A549 (cell line): ENCODE measurements around the gene CLP1. TPM values are rescaled to one million over a fixed set of nuclear protein-coding genes. Genes with fewer than 3 reads are reported as not detected.
"Not testable (repeated sequence)": the region's sequence is repeated elsewhere in the genome, so short reads cannot be mapped to it uniquely, and the experiment has no call there.

Source experiments
- ATAC-seq, 2 experiments: fragments of 200-7000 bp in 1 of 2; fragments of >200 bp in 1 of 2; cut with Nextera tagmentation in 1 of 2; cut with Tn5 transposase in 1 of 2; 3 replicates each; pipeline versions ENCODE4 v1.8.0 to v1.9.1; 2018 to 2020; ENCODE audit warnings: mild to moderate bottlenecking in 1 of 2, moderate library complexity in 1 of 2
- CTCF ChIA-PET: fragments of 300-600 bp; sonication (Branson Sonifier 250); formaldehyde crosslinking; extraction: SDS; loops from one replicate; lab custom pipeline; 2021; ENCODE audit warnings: antibody characterized with exemption, inconsistent platforms; lab: Yijun Ruan, JAX
- POLR2A ChIA-PET: fragments of 350-600 bp; formaldehyde crosslinking; extraction: SDS; loops from one replicate; lab custom pipeline; 2021; ENCODE audit warnings: antibody characterized with exemption, inconsistent platforms; lab: Yijun Ruan, JAX
- DNase-seq, 2 experiments: peaks; one replicate each; pipeline versions ENCODE4 v3.0.0 to v3.0.0-alpha.2; 2011 to 2016; ENCODE audit warnings: low read depth in 1 of 2, low spot score in 1 of 2
- FAIRE-seq: peaks from 2 replicates; lab custom pipeline; 2011; peaks lifted over from hg19 to GRCh38; lab: Jason Lieb, UNC
- H3K27ac ChIP-seq, 2 experiments: fragments of >200 bp; sonication (Bioruptor Twin); formaldehyde crosslinking; 3 replicates each; pipeline ENCODE4 v1.5.1; 2016 to 2017
- H3K4me1 ChIP-seq: fragments of >200 bp; sonication (Bioruptor Twin); formaldehyde crosslinking; 3 replicates; pipeline ENCODE4 v1.6.1; 2016
- H3K4me2 ChIP-seq: fragments of >200 bp; sonication (Bioruptor Twin); formaldehyde crosslinking; 3 replicates; pipeline ENCODE4 v1.6.1; 2016
- H3K4me3 ChIP-seq: fragments of >200 bp; sonication (Bioruptor Twin); formaldehyde crosslinking; 3 replicates; pipeline ENCODE4 v1.5.1; 2016
- H3K9me3 ChIP-seq: fragments of >200 bp; sonication (Bioruptor Twin); formaldehyde crosslinking; 3 replicates; pipeline ENCODE4 v1.6.1; 2016
- BHLHE40 ChIP-seq: IDR thresholded peaks from 2 replicates; pipeline ENCODE4 v1.6.1; 2012; ENCODE audit warnings: low read depth, low read length, inconsistent platforms
- CHD4 ChIP-seq: fragments of 200-600 bp; sonication (generic); IDR thresholded peaks from 2 replicates; pipeline ENCODE4 v1.6.1; 2016; ENCODE audit warnings: antibody characterized with exemption, mild to moderate bottlenecking, borderline replicate concordance
- EHF ChIP-seq: fragments of 250-450 bp; sonication (Bioruptor Pico); IDR thresholded peaks from 2 replicates; pipeline ENCODE4 v1.5.0; 2020; ENCODE audit warnings: mild to moderate bottlenecking
- EHMT2 ChIP-seq: fragments of 200-600 bp; sonication (generic); IDR thresholded peaks from 2 replicates; pipeline ENCODE4 v1.6.1; 2016; ENCODE audit warnings: antibody characterized with exemption, low read depth, mild to moderate bottlenecking, moderate library complexity
- HEYL ChIP-seq: fragments of 250-450 bp; sonication (Bioruptor Pico); IDR thresholded peaks from 2 replicates; pipeline ENCODE4 v1.8.0; 2021; ENCODE audit warnings: mild to moderate bottlenecking, moderate library complexity
- HOXA7 ChIP-seq: fragments of 250-450 bp; sonication (Bioruptor Pico); IDR thresholded peaks from 2 replicates; pipeline ENCODE4 v1.5.0; 2020; ENCODE audit warnings: mild to moderate bottlenecking, moderate library complexity
- HOXB13 ChIP-seq: fragments of 250-450 bp; sonication (Bioruptor Pico); IDR thresholded peaks from 2 replicates; pipeline ENCODE4 v1.5.0; 2020; ENCODE audit warnings: low read depth, mild to moderate bottlenecking, moderate library complexity
- JUN ChIP-seq, 2 experiments: fragments of >200 bp; sonication (Bioruptor Twin); formaldehyde crosslinking; IDR thresholded peaks; 2 replicates in 1 of 2; 3 replicates in 1 of 2; pipeline ENCODE4 v1.6.1; 2016 to 2017
- NPAS2 ChIP-seq: fragments of 250-450 bp; sonication (Bioruptor Pico); IDR thresholded peaks from 2 replicates; pipeline ENCODE4 v1.8.0; 2022; ENCODE audit warnings: mild to moderate bottlenecking, moderate library complexity, borderline replicate concordance
- PBX3 ChIP-seq: IDR thresholded peaks from 2 replicates; pipeline ENCODE4 v1.6.1; 2012
- POLR2A ChIP-seq: IDR thresholded peaks from 2 replicates; pipeline ENCODE4 v1.6.1; 2012; ENCODE audit warnings: mild to moderate bottlenecking, low read length
- RAD21 ChIP-seq, 2 experiments: fragments of >200 bp in 1 of 2; sonication (Bioruptor Twin) in 1 of 2; formaldehyde crosslinking in 1 of 2; IDR thresholded peaks in 1 of 2; conservative IDR thresholded peaks in 1 of 2; 2 replicates in 1 of 2; 3 replicates in 1 of 2; pipeline ENCODE4 v1.6.1; 2012 to 2018; ENCODE audit warnings: inconsistent platforms in 1 of 2
- RCOR1 ChIP-seq: fragments of 150-350 bp; IDR thresholded peaks from 2 replicates; pipeline ENCODE4 v1.6.1; 2014; ENCODE audit warnings: antibody characterized with exemption, low read length, low read depth
- SREBF2 ChIP-seq: fragments of 450-650 bp; IDR thresholded peaks from 2 replicates; pipeline ENCODE4 v1.6.1; 2014; ENCODE audit warnings: mild to moderate bottlenecking, moderate library complexity
- TFCP2L1 ChIP-seq: fragments of 250-450 bp; sonication (Bioruptor Pico); IDR thresholded peaks from 2 replicates; pipeline ENCODE4 v1.5.0; 2021; ENCODE audit warnings: mild to moderate bottlenecking
- USF2 ChIP-seq: fragments of 450-650 bp; IDR thresholded peaks from 2 replicates; pipeline ENCODE4 v1.6.1; 2014; ENCODE audit warnings: antibody characterized with exemption
- WGBS: methylation state at CpG from one replicate; pipeline ENCODE4 v1.1.6; 2017; ENCODE audit errors: missing lambda C conversion rate; 5-methylcytosine and 5-hydroxymethylcytosine counted together
- polyA plus RNA-seq, 4 experiments: library from polyadenylated mRNA; depleted of rRNA in 3 of 4; stranded (reverse); fragments of >200 nt; fragmentation: RNase III in 1 of 4; extraction: RNeasy Plus Mini Kit Qiagen cat#74134 plus additional on column Dnase treatment in 1 of 4; gene quantifications; 2 replicates in 3 of 4; 3 replicates in 1 of 4; pipeline ENCODE4 v1.2.3, GENCODE V29; 2011 to 2017
- TF ChIP-seq, protein P1 (sequence below): fragments of 200-600 bp; sonication (generic); IDR thresholded peaks from 2 replicates; pipeline ENCODE4 v1.6.1; 2016; ENCODE audit warnings: antibody characterized with exemption, mild to moderate bottlenecking, moderate library complexity
- TF ChIP-seq, protein P2 (sequence below): fragments of 250-450 bp; sonication (Bioruptor Pico); IDR thresholded peaks from 2 replicates; pipeline ENCODE4 v1.5.0; 2021; ENCODE audit warnings: mild to moderate bottlenecking, moderate library complexity, borderline replicate concordance
- TF ChIP-seq, protein P3 (sequence below): IDR thresholded peaks from 2 replicates; pipeline ENCODE4 v1.6.1; 2012; ENCODE audit warnings: low read depth, borderline replicate concordance

CLP1 gene
- polyA plus RNA-seq, 2 of the 4 experiments (the other 2 are of a cell fraction) = 22.8 to 31.8 TPM

DNA sequence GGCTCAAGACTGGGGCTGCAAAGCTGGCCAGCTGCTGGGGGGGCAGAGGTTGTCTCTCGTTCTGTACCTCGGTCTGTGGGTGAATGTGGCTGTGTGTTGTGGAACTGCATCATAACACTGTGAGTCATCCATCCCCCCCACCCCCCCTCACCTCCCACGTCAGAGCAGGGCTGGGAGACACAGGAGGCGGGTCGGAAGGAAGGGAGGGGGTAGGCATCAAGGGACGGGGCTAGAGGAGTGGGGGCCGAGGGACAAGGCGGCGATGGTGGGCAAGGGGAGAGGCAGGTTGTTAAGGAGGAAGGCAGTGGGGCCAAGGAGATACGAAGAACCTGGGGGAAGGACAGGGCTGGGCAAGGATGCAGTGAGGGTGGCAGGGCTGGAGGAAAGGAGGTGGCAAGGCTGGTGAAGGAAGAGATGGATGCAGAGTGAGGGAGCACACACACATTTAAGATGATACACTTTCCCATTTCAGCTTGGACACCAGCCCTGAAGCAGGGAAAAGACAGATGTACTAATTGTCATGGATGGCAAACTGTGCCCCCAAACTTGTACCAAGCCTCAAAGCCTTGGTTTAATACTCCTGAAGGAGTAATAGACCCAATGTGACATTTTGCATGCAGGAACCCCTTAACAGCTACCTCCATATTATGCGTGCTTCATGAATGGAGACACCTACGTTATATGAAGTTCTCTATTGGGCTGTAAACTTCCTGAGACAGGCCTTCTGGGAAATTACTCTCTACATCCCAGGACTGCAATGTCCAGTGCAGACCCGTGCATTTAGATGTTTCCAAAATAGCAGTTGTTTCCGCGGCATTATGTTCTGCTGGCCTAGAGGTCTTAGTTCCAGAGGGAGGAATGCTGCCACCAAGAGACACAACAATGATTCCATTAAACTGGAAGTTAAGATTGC, 7.5 kb upstream of the CLP1 start, which contains the start of gene YPEL4 (continued):
- TF ChIP-seq, protein P1, sequence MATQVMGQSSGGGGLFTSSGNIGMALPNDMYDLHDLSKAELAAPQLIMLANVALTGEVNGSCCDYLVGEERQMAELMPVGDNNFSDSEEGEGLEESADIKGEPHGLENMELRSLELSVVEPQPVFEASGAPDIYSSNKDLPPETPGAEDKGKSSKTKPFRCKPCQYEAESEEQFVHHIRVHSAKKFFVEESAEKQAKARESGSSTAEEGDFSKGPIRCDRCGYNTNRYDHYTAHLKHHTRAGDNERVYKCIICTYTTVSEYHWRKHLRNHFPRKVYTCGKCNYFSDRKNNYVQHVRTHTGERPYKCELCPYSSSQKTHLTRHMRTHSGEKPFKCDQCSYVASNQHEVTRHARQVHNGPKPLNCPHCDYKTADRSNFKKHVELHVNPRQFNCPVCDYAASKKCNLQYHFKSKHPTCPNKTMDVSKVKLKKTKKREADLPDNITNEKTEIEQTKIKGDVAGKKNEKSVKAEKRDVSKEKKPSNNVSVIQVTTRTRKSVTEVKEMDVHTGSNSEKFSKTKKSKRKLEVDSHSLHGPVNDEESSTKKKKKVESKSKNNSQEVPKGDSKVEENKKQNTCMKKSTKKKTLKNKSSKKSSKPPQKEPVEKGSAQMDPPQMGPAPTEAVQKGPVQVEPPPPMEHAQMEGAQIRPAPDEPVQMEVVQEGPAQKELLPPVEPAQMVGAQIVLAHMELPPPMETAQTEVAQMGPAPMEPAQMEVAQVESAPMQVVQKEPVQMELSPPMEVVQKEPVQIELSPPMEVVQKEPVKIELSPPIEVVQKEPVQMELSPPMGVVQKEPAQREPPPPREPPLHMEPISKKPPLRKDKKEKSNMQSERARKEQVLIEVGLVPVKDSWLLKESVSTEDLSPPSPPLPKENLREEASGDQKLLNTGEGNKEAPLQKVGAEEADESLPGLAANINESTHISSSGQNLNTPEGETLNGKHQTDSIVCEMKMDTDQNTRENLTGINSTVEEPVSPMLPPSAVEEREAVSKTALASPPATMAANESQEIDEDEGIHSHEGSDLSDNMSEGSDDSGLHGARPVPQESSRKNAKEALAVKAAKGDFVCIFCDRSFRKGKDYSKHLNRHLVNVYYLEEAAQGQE = no peak
- TF ChIP-seq HOXB13 (CRISPR knock-in tag) = no peak
- TF ChIP-seq TFCP2L1 (CRISPR knock-in tag) = 0 out of 2 replicates have a peak, but pooled peaks have one; percentile 51
- TF ChIP-seq, protein P2, sequence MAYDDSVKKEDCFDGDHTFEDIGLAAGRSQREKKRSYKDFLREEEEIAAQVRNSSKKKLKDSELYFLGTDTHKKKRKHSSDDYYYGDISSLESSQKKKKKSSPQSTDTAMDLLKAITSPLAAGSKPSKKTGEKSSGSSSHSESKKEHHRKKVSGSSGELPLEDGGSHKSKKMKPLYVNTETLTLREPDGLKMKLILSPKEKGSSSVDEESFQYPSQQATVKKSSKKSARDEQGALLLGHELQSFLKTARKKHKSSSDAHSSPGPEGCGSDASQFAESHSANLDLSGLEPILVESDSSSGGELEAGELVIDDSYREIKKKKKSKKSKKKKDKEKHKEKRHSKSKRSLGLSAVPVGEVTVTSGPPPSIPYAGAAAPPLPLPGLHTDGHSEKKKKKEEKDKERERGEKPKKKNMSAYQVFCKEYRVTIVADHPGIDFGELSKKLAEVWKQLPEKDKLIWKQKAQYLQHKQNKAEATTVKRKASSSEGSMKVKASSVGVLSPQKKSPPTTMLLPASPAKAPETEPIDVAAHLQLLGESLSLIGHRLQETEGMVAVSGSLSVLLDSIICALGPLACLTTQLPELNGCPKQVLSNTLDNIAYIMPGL (CRISPR knock-in tag) = no peak
- 0 out of 2 replicates have a peak, but pooled peaks have one; percentile 12 for TF ChIP-seq POLR2A
- TF ChIP-seq JUN (IDR thresholded peaks at IDR 0.05) = peak in 1 of 2 experiments; percentile 27; a peak in 1 of 5 replicates
- TF ChIP-seq HOXA7 (CRISPR knock-in tag) = 0 out of 2 replicates have a peak, but pooled peaks have one; percentile 68
- no peak for TF ChIP-seq HEYL (CRISPR knock-in tag)
- TF ChIP-seq, all 56 proteins: peak for 8

DNA sequence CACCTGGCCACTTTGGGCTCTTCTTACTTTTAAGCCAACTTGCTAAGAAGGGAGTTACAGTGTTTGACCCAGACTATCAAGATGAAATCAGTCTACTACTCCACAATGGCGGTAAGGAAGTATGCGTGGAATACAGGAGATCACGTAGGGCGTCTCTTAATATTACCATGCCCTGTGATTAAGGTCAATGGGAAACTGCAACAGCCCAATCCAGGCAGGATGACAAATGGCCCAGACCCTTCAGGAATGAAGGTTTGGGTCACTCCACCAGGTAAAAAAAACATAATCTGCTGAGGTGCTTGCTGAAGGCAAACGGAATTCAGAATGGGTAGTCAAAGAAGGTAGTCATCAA, 6.8 kb upstream of the CLP1 start:
- CTCF ChIA-PET = interaction anchor here (0.5 to 1.5 kb wide), 3 partner anchors 11 to 193 kb away, joined by 3 to 6 read pairs (median 4); no protein-coding TSS in a partner anchor
- no peak for DNase-seq
- FAIRE-seq = no peak
- Histone ChIP-seq H3K4me2 (no peak overlapping the region), H3K4me1 (peaks cover 18% of the 10 kb centered on the region), H3K9me3 (no peaks in the 10 kb centered on the region), H3K27ac (no peak overlapping the region), H3K4me3 (no peak overlapping the region)
- no peak for TF ChIP-seq SREBF2
- TF ChIP-seq NPAS2 (CRISPR knock-in tag) = no peak
- TF ChIP-seq, protein P3, sequence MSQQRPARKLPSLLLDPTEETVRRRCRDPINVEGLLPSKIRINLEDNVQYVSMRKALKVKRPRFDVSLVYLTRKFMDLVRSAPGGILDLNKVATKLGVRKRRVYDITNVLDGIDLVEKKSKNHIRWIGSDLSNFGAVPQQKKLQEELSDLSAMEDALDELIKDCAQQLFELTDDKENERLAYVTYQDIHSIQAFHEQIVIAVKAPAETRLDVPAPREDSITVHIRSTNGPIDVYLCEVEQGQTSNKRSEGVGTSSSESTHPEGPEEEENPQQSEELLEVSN = no peak
- TF ChIP-seq USF2 = no peak
- POLR2A ChIA-PET = interaction anchor here (0.6 kb wide), 1 partner anchor 62 kb away, joined by 5 read pairs; the partner anchor contains the start of gene TMX2
- WGBS = 95% methylated on average over 5 of the region's 5 CpGs
- no peak for ATAC-seq

DNA sequence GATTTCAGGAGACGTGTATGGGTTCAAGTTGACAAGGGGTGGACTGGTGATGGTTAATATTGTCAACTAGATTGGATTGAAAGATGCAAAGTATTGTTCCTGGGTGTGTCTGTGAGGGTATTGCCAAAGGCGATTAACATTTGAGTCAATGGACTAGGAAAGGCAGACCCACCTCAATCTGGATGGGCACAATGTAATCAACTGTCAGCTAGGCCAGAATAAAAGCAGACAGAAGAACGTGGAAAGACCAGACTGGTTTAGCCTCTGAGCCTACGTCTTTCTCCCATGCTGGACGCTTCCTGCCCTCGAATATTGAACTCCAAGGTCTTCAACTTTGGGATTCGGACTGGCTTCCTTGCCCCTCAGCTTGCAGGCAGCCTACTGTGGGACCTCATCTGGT, 6.2 kb upstream of the CLP1 start:
- DNase-seq (no peak), ATAC-seq (no peak), FAIRE-seq (no peak)
- POLR2A ChIA-PET = no interaction called here
- Histone ChIP-seq H3K4me3 (no peak overlapping the region), H3K4me2 (no peak overlapping the region), H3K4me1 (peaks cover 19% of the 10 kb centered on the region), H3K27ac (no peak overlapping the region), H3K9me3 (no peaks in the 10 kb centered on the region)
- CTCF ChIA-PET = interaction anchor here (0.7 to 3.8 kb wide), 5 partner anchors 10 to 194 kb away, joined by 3 to 21 read pairs (median 6); partner anchors contain the start of gene UBE2L6
- TF ChIP-seq, protein P3 = no peak
- TF ChIP-seq EHF (CRISPR knock-in tag) (no peak), HEYL (CRISPR knock-in tag) (no peak), PBX3 (no peak), RAD21 (conservative IDR thresholded peaks at IDR 0.05 in 1 of 2, IDR thresholded peaks at IDR 0.05 in 1 of 2) (no peak), RCOR1 (no peak), EHMT2 (no peak), CHD4 (no peak), BHLHE40 (no peak)
- WGBS = 74% methylated on average over 7 of the region's 7 CpGs

GRCh38 chr11:57652230-57652629, 5.3 kb upstream of the CLP1 start:
- H3K27ac ChIP-seq, H3K9me3 ChIP-seq, FAIRE-seq, POLR2A ChIA-PET, ATAC-seq, H3K4me3 ChIP-seq, H3K4me2 ChIP-seq, DNase-seq: not testable (repeated sequence)
- H3K4me1 ChIP-seq = peaks cover 25% of the 10 kb centered on the region
- CTCF ChIA-PET = interaction anchor here (0.7 to 3.8 kb wide), 8 partner anchors 7 to 195 kb away, joined by 3 to 21 read pairs (median 6); partner anchors contain the start of gene UBE2L6
- 69% methylated on average over 14 of the region's 14 CpGs for WGBS
